Measurements from ENCODE around the gene DMKN. TPM values are rescaled to one million over a fixed set of nuclear protein-coding genes. Genes with fewer than 3 reads are reported as not detected.

DMKN gene
- total RNA-seq, 1 experiment from 2014 or later = 5.6 TPM

GRCh38 chr19:35458192-35458591 is 55.3 kb downstream of the DMKN start:
- no TSS peak for BruUV-seq (replicated peaks)
- in situ Hi-C loops (cut with HindIII; ENCODE audit: low pct_unique_long_range_greater_than_20kb, low sequenced_read_pairs) = no loop called here
- POLR2A ChIA-PET = no interaction called here

GRCh38 chr19:35457173-35457572 is 56.3 kb downstream of the DMKN start:
- Histone ChIP-seq H3K27ac (ENCODE audit: low read length) (no peak overlapping the region), H3K36me3 (ENCODE audit: control insufficient read depth, insufficient read depth, low read length) (no peaks in the 10 kb centered on the region), H3K4me1 (ENCODE audit: control insufficient read depth, insufficient read depth, low read length) (no peaks in the 10 kb centered on the region), H3K27me3 (ENCODE audit: control insufficient read depth, insufficient read depth, low read length) (peaks cover 4% of the 10 kb centered on the region), H3K9me3 (ENCODE audit: control insufficient read depth, insufficient read depth, low read depth, low read length) (no peaks in the 10 kb centered on the region), H3K4me3 (ENCODE audit: low read depth in 2 of 2, low read length in 2 of 2) (no peak overlapping the region)
- in situ Hi-C loops (cut with HindIII; ENCODE audit: low pct_unique_long_range_greater_than_20kb, low sequenced_read_pairs) (no loop called here), intact Hi-C loops (cut with micrococcal nuclease; ENCODE audit: unreplicated experiment) (no loop called here)
- ATAC-seq (no peak), DNase-seq (ENCODE audit: low read depth, low spot score) (no peak)
- BruUV-seq (replicated peaks) = no TSS peak
- ChIA-PET CTCF (no interaction called here), POLR2A (no interaction called here)
- TF ChIP-seq CTCF (IDR thresholded peaks at IDR 0.05) = no peak
- TF ChIP-seq SIN3A (IDR thresholded peaks at IDR 0.05; ENCODE audit: borderline replicate concordance, insufficient read depth, low read depth, low read length) = no peak

More at GRCh38 chr19:35458192-35458591, 55.3 kb downstream of the DMKN start:
- intact Hi-C loops (cut with micrococcal nuclease; ENCODE audit: unreplicated experiment) = no loop called here
- H3K9me3 ChIP-seq (ENCODE audit: control insufficient read depth, insufficient read depth, low read depth, low read length) = no peaks in the 10 kb centered on the region
- CTCF ChIA-PET = no interaction called here
- H3K36me3 ChIP-seq (ENCODE audit: control insufficient read depth, insufficient read depth, low read length) = no peaks in the 10 kb centered on the region
- peaks cover 2% of the 10 kb centered on the region; the same call in 1 of the 2 replicates for H3K27me3 ChIP-seq (ENCODE audit: control insufficient read depth, insufficient read depth, low read length)
- H3K4me1 ChIP-seq (ENCODE audit: control insufficient read depth, insufficient read depth, low read length) = no peaks in the 10 kb centered on the region
- no peak overlapping the region for H3K4me3 ChIP-seq (ENCODE audit: low read depth in 2 of 2, low read length in 2 of 2)
- no peak for ATAC-seq
- no peak overlapping the region for H3K27ac ChIP-seq (ENCODE audit: low read length)
- DNase-seq (ENCODE audit: low read depth, low spot score) = no peak
- TF ChIP-seq REST (IDR thresholded peaks at IDR 0.05; ENCODE audit: insufficient read depth in 1 of 2, low read depth in 2 of 2, low read length in 1 of 2) (no peak), SIN3A (IDR thresholded peaks at IDR 0.05; ENCODE audit: borderline replicate concordance, insufficient read depth, low read depth, low read length) (no peak), TCF7L2 (IDR thresholded peaks at IDR 0.05; ENCODE audit: low read depth, low read length) (no peak), CTCF (IDR thresholded peaks at IDR 0.05) (no peak), POLR2AphosphoS5 (IDR thresholded peaks at IDR 0.05; ENCODE audit: low read depth, low read length) (no peak)

All from Panc1 (cell line).